Stimulated activated CD4-positive, alpha-beta T cell treated with anti-CD3 and anti-CD28 coated beads, Interleukin-1b, Interleukin-23, amount 100 ng/mL, for 1 hour (primary cell): ENCODE results near the gene C11orf24.
A peak's percentile ranks its signal among the peaks of the same experiment; 100 is the strongest.
"Not testable (repeated sequence)": the region's sequence is repeated elsewhere in the genome, so short reads cannot be mapped to it uniquely, and the experiment has no call there.

Experiments
- DNase-seq, 2 donors: peaks; one replicate each; pipeline ENCODE4 v3.0.0-alpha.2; 2020; ENCODE audit warnings: low read depth in 2 of 2

C11orf24 gene

DNA sequence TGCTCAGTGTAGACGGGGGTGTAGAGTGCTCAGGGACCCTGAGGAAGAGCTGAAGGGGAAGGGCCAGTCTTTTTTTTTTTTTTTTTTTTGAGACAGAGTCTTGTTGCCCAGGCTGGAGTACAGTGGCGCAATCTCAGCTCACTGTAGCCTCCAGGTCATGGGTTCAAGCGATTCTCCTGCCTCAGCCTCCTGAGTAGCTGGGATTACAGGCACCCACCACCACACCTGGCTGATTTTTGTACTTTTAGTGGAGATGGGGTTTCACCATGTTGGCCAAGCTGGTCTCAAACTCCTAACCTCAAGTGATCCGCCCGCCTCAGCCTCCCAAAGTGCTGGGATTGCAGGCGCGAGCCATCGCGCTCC lies 27.7 kb upstream of the C11orf24 start:
- not testable (repeated sequence) for DNase-seq

DNA sequence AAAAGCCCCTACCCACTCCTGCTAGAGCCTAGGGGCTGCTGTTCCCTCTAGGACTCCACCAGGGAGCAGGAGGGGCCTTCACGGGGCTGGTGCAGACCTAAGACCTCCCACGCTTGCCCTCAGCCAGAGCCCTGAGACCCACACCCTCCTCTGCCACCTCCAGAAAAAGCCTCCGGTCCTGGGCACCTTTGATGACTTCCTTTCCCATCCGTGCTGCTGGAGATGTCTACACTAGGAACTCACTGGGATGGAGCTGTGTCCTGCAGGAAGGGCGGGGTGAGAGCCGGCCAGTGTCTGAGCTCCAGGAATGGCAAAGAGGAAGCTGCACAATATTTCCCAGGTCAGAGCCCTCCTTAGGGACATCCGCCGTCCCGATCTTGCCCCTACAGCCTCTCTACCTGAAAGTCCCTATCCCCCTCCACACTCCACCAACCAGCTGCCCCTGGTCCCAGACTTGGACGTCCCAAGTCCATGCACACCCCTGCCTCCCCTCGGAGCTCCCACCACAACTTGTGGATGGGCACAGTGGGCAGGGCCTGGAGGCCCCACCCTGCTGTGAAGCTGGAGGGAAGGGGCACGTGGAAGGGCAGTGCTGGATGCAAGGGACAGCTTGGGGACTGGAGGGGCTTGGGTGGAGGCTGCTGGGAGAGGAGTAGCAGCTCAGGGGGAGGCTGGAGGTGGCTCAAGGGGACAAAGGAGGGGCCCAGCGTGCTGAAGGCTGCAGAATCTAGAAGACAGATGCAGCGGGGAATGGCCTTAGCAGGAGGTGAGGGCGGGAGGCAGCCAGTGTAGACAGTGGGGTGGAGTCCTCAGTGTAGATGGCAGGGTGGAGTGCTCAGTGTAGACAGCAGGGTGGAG lies 27.1 kb upstream of the C11orf24 start:
- DNase-seq: no peak

DNA sequence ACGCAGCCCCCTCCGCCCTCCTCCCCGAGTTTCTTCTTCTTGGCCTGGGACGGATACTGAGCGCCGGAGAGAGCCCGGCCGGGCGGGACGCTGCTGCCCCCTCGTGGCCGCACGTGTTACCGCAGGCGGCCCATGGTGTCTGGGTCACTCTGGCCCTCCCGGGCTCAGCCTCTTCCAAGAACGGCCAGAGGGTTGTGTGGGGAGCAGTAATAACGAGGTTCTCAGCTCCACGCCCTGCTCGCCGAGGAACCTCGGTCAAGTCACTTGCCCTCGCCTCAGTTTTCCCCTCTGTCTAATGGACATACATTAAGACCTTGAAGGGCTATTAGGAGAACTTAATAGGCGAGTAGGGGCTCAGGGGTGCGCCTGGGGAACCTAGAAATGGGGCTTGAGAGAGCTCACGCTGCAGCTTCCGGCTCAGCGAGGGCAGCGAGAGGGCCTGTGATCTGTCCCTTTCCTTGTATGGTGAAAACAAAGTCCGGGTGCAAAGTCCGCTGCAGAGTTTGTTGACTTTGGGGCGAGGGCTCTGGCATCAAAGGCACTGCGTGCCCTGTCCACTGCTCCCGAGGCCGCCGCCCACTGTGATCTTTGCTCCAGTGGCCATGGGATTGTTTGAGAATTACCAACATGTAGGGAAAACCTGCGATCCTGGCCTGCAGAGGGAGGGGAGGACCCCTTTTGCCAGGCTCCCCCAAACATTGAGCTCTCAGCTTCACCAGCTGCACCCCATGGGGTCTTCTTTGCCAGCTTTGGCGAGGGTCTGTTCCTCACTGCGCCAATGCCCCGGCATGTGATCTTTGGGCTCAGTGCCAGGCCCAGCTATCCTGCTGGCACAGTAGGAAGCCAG lies 26.3 kb upstream of the C11orf24 start:
- peak; percentile 39 to 60 for DNase-seq

DNA sequence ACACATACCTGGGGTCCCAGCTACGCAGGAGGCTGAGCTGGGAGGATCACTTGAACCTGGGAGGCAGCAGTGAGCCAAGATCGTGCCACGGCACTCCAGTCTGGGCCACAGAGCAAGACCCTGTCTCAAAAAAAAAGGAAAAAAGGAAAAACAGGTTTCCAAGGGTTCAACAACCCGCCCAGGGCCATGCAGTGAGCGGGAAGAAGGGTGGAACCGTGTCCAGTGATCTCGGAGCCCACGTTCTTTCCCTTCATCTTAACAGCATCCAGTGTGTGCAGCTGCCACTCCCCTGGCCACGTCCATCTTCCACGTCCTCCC lies 25.7 kb upstream of the C11orf24 start:
- no peak for DNase-seq

DNA sequence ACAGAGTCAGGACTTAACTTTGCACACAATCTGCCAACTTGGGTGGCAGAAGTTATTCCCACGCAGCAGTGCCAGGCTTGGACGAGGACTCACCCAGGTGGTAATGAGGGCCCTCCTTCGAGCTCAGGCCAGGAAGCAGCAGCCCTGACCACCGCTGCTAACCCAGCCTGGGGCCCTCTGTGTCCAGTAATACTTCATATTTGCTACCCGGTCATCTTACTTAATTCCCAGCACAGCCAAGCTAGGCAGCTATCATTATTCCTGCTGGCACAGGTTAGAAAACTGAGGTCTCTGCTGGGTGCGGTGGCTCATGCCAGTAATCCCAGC lies 25.2 kb upstream of the C11orf24 start:
- no peak for DNase-seq

DNA sequence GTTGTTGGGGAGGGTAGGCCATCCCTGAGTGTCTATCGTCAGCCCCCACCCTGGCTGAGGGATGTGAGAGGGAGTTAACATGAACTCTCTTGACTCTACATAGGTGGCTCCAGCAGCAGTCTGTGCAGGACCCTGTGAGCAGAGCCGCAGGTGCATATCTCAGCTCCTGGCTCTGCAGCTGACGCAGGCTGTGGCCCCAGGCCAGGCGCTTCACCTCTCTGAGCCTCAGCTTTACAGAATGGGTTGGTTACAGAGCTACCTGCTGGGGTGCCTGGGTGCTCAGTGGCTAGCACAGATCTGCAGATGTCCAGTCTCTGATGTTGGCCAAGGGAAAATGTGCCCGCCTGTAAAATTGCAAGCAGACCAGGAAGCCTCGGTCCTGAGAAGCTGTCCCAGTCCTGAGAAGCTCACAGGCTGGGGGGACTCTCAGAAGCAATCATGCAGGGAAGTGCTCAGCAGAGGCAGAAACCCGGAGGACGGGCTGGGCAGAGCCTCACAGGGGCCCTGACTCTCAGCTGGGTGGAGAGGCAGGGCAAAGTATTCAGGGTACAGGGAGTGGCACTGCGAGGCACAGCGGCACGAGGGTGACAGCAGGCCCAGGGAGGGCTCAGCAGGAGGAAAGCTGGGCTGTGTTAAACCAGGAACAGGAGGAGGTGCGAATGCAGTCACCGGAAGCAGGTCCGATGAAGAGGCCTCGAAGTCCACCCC lies 24.7 kb upstream of the C11orf24 start:
- no peak for DNase-seq

DNA sequence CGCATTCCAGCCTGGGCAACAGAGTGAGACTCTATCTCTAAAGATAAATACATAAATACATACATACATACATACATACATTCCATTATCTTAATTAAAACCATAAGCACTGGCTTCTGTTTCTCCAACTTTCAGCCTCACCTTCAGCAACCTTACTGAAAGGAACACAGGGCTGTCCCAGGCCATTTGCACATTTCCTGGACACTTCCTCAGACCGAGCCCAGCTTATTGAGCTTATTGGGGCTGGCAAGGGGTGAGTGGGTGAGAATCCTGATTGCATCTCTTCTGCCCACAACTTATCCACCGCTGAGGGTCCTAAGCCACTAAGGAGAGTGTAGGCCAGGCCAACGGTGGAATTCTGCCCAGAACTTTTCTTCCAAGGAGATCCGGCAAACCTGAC lies 24.2 kb upstream of the C11orf24 start:
- DNase-seq: no peak

DNA sequence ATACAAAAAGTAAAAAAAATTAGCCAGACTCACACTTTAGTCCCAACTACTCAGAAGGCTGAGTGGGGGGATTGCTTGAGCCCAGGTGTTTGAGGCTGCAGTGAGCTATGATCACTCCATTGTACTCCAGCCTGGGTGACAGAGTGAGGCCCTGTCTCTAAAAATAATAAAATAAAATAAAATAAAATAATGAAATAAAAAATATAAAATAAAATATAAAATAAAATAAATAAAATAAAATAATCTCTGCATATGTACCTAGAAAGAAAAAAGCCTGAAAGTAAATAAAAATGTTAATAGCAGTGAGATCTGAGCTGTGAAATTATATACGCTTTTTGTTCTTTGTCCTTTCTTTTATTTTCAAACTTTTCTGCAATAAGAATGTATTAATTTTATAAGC lies 23.5 kb upstream of the C11orf24 start:
- no peak for DNase-seq

DNA sequence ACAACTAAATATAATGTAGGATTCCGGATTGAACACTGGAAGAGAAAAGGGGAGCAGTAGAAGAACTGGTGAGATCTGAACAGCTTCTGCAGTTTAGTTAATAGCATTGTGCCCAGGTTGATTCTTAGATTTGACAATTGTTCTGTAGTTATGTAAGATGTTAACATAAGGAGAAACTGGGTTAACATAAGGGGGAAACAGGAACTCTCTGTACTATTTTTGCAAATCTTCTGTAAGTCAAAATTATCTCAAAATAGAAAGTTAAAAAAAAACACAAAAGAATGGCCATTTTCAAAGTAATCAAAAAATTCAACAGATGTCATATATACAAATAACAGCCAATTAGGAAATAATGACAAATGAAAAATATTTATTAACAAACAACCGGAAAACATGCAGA lies 21.9 kb upstream of the C11orf24 start:
- no peak for DNase-seq

DNA sequence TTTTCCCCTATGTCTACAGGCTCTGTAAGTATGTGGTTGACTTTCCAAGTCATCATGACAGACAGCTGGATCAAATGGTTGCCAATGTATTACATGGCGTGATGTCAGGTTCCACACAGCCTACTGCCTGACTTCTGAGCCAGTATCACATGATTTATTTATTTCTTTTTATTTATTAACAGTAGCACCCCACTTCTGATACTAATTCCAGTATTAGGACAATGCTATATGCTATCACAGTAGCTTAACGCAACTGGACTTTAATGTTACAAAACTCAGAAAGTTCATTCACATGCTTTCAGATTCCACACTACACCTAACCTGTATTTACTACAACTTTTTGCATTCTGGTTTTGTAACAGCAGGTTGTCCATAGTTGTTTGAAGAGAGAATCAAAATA lies 17.7 kb upstream of the C11orf24 start:
- no peak for DNase-seq

DNA sequence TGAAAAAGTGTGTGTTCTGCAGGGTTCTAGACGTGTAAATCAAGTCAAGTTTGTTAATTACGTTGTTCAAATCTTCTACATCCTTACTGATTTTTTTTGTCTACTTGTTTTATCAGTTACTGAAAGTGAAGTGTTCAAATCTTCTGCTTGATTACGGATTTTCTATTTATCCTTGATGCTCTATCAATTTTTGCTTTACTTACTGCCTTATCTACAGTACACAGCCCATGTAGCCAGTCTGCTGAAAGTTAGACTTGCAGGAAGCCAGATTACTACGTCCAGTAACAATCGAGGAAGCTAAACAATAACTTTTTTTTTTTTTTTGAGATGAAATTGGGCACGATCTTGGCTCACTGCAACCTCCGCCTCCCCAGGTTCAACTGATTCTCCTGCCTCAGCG lies 15.6 kb upstream of the C11orf24 start:
- DNase-seq: no peak

DNA sequence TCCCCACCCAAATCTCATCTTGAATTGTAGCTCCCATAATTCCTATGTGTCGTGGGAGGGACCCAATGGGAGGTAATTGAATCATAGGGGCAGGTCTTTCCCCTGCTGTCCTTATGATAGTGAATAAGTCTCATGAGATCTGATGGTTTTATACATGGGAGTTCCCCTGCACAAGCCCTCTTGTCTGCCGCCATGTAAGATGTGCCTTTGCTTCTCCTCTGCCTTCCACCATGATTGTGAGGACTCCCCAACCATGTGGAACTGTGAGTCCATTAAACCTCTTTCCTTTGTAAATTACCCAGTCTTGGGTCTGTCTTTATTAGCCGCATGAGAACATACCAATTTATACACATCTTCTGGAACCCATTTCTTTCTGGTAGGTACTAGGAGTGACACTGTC lies 12.8 kb upstream of the C11orf24 start:
- DNase-seq: not testable (repeated sequence)

DNA sequence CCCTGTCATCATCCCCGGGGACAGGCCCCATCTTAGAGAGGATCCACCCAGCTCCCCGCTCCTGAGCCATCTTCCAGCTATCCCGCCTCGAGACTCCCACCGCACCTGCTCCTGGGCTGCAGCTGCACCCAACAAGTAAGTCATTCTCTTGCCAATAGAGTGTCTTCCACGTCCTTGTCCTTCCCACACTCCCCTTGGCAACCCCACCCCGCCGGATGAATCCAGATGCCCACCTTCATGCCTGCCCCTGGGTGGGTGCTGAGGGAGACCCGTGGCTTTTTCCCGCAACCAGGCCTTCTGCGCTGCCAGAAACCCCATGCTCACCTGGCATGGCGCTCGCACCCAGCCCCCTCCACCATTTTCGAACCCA lies 11.1 kb upstream of the C11orf24 start:
- no peak for DNase-seq

DNA sequence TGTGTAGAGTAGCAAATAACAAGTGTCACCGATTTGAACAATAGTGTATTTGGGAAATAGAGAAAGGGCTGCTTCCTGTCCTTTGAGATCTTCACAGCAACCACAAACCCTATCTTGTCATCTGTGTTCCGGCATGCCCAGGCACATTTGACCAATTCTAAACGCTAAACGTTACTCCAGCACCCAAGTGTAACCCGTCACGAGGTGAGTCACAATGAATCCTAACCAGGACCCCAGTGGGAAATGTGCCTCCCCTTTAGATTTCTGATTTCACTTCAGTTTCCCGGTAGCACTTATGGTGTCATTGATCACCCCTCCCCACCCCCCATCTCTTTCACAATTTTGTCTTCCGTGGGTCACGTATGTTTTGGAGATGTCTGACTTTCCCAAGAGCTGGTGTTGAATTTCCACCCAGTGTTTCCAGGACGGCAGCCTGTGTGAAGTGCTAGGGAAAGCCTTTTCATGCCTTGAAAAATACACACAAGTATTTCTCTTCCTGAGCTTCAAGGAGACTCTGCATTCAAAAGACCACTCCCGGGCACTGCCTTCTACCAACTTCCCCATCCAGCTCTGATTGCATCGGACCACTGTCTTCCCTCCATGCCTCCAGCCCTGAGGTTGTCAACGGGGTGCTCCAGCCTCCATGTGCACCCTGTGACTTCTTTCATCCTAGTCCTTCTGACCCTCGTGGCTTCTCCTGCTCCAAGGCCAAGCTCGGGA lies 10.5 kb upstream of the C11orf24 start:
- no peak for DNase-seq

DNA sequence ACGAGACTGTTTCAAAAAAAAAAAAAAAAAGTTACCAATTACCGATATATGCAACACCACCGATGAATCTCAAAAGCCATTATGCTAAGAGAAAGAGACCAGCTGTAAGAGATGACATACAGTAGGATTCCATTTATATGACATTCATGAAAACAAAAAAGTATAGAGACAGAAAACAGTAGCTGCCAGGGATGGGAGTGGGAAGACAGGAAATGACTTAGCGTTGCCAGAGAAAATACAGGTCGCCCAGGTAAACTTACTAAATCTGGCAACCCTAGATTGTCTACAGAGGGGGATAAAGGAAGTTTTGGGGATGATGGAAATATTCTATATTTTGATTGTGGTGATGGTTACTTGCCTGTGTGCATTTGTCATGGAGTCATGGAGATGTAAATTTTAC lies 7.9 kb upstream of the C11orf24 start:
- DNase-seq: no peak

DNA sequence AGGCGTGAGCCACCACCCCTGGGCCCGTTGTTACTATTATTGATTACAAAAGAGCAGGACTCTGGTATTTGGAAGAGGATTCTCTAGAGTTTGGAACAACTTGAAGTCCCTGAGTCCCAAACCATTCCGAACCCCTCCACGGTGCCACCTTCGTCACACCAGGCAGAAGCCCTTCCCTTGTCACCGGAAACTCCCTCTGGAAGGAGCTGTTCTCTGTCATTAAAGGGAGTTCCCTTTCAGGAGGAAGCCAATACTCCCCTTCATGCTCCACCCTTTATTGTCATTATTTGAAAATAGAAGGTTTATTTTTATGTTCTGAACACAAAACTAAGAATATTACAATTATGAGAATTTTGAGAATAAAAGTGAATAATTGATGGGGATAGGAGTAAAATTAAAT lies 5.1 kb upstream of the C11orf24 start:
- no peak for DNase-seq

DNA sequence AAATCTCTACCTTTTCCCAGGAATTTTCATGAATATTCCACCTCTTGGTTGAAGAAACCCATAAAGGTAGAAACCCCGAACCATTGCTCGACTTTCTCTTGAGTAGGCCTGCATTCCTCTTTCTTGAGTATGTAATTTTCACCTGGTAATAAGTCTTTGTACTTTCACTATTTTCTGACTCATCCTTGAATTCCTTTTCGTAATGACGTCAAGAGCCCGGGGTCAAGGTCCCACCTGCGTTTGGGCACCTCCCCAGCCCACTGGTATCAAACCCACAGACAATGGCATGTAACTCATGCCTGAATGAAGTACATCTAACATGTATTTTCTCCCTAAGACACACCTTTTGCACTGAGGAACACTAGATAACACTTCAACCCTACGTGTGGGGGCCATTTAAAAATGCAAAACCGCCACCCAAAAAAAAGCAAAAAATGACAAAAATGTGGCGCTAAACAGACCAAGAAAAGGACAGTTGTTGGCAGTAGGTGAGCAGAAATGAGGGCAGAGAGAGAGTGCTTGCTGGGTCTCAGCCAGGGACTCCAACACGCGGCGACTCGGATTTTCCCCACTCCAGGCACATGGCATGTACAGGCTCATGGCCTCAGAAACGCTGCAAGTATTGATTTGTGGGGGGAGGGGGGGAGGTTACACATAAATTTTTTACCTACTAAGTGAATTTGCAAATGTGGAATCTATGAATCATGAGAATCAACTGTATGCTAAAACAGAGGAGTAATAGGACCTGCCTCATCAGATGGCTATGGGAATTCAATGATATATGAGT lies 4.1 kb upstream of the C11orf24 start:
- no peak for DNase-seq

DNA sequence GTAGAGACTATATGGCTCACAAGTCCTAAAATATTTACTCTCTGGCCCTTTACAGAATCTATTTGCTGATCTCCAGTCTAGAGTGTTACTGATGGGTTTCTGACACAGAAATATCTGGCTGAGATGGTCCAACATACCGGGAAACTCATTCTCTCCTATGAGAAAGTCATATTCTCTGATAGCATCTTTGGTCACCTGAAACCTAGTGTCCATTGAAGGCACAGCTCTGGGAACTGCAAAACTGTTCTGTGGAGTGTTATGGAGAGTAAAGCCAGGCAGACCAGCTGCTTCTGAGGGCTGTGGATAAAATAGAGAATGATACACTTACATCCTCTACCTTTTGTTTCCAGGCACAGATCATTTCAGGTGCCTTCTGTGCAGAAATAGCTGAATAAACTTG lies 2.5 kb upstream of the C11orf24 start:
- DNase-seq: no peak

DNA sequence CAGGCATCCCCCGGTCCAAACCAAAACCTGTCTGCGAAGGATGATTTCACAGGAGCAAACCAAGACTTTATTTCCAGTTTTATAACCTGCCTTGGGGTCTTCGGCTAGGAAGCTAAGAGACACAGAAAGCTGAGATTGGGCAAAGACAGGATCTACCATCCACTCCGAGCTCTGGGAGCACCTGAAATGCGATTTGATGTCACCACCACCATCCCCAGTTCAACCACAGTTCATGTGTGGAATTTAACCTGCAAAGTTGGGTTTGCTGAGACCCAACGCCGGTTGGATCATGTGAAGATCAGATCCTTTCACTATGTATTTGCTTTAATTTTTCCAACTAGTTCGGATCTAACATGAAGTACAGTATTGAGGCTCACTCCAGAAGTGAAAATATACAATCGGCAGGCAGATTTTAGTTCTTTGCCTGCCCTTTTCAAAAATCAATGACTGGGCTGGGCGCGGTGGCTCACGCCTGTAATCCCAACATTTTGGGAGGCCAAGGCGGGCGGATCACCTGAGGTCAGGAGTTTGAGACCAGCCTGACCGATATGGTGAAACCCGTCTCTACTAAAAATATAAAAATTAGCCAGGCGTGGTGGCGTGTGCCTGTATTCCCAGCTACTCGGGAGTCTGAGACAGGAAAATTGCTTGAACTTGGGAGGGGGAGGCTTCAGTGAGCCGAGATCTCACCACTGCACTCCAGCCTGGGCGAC lies 1.4 kb upstream of the C11orf24 start:
- DNase-seq: no peak

DNA sequence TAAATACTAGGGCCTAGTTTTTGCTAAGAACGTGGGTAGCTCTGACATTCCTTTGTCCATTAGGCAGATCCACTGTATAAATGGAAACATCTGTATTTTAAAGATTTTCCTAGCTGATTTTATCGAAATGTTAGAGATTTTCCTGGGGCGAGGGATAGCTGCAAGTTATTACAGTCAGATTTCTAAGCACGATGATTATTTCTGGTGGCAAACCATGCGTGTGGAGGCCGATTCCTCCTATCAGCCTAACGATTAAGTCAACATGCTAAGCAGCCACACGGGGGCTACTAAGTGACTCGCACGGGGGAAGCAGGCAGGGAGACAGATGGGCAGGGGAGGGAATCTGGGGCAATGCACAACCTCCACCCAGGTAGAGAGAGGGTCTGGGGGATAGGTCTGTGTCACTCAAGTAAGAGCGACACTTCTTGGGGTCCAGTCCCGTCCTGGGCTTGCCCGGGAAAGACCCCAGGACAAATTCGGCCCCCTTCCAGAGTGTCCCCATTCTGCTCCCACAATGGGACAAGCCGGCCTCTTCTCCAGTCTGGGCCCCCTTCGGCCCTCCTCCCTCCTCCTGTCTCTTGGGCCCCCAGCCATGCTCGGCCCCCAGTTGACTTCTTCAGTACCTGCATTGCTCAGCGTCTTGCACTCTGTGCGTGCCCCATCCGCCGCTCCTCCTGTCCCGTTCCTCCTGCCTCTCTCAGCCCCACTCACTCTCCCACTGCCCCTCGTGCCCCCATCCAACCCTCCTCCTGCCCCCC lies 571 bp downstream of the C11orf24 start:
- peak; percentile 10 to 14 for DNase-seq
